Activated CD8-positive, alpha-beta memory T cell treated with anti-CD3 and anti-CD28 coated beads for 36 hours (primary cell): ENCODE measurements around the gene NUDT19. TPM values are rescaled to one million over a fixed set of nuclear protein-coding genes. Genes with fewer than 3 reads are reported as not detected.
"Not testable (repeated sequence)": the region's sequence is repeated elsewhere in the genome, so short reads cannot be mapped to it uniquely, and the experiment has no call there.

ENCODE experiments used
- CTCF ChIA-PET: fragments of 350-600 bp; sonication (Branson Sonifier 250); formaldehyde crosslinking; loops from one replicate; lab custom pipeline; 2021; ENCODE audit warnings: antibody characterized with exemption; lab: Charles Lee
- POLR2A ChIA-PET: fragments of 350-600 bp; sonication (Branson Sonifier 250); formaldehyde crosslinking; loops from one replicate; lab custom pipeline; 2021; ENCODE audit warnings: antibody characterized with exemption; lab: Charles Lee
- total RNA-seq, 2 experiments: library from RNA; stranded (reverse); gene quantifications; one replicate each; pipeline ENCODE4 v1.2.3, GENCODE V29; 2021

The NUDT19 gene
- 10 to 100 TPM; 19.2 to 20.0 TPM for total RNA-seq

- CTCF ChIA-PET, result interaction anchor here (0.6 kb wide), 1 partner anchor 90 kb away, joined by 3 read pairs; no protein-coding TSS in a partner anchor
- POLR2A ChIA-PET, result interaction anchor here (0.8 to 1.7 kb wide), 6 partner anchors 9 to 280 kb away, joined by 4 to 16 read pairs (median 5); partner anchors contain the start of genes ANKRD27, CEP89, FAAP24 and PDCD5
Observed at GRCh38 chr19:32691291-32691951, at the start of gene NUDT19. Gene NUDT19 (plus strand): TSS chr19:32691821. CDS start chr19:32691961, 140 bp downstream.

- POLR2A ChIA-PET, result no interaction called here
- CTCF ChIA-PET, result no interaction called here
Observed at GRCh38 chr19:32642771-32643170, 48.9 kb upstream of the NUDT19 start.

GRCh38 chr19:32646556-32646955 is 45.1 kb upstream of the NUDT19 start:
- POLR2A ChIA-PET, result no interaction called here
- CTCF ChIA-PET, result interaction anchor here (1.4 kb wide), 1 partner anchor 51 kb away, joined by 4 read pairs; no protein-coding TSS in a partner anchor

GRCh38 chr19:32647361-32647760 is 44.3 kb upstream of the NUDT19 start:
- CTCF ChIA-PET, result interaction anchor here (1.2 to 1.4 kb wide), 2 partner anchors 52 to 290 kb away, joined by 3 to 4 read pairs; no protein-coding TSS in a partner anchor
- POLR2A ChIA-PET, result no interaction called here

- ChIA-PET POLR2A (no interaction called here), CTCF (interaction anchor here (0.7 kb wide), 1 partner anchor 314 kb away, joined by 6 read pairs; no protein-coding TSS in a partner anchor)
Observed at GRCh38 chr19:32649751-32650150, 41.9 kb upstream of the NUDT19 start.

- CTCF ChIA-PET, result interaction anchor here (0.7 kb wide), 2 partner anchors 111 to 313 kb away, joined by 4 to 6 read pairs; no protein-coding TSS in a partner anchor
- POLR2A ChIA-PET, result no interaction called here
Observed at GRCh38 chr19:32650671-32651070, 41.0 kb upstream of the NUDT19 start.

- ChIA-PET CTCF (no interaction called here), POLR2A (no interaction called here)
Observed at GRCh38 chr19:32651729-32652140, 39.9 kb upstream of the NUDT19 start.

- CTCF ChIA-PET, POLR2A ChIA-PET: not testable (repeated sequence)
Observed at GRCh38 chr19:32652331-32652730, 39.3 kb upstream of the NUDT19 start.

- CTCF ChIA-PET, result no interaction called here
- POLR2A ChIA-PET, result no interaction called here
Observed at GRCh38 chr19:32652894-32653598, 38.6 kb upstream of the NUDT19 start.

- ChIA-PET CTCF (no interaction called here), POLR2A (no interaction called here)
Observed at GRCh38 chr19:32653599-32653915, 38.1 kb upstream of the NUDT19 start.

- POLR2A ChIA-PET, result not testable (repeated sequence)
- CTCF ChIA-PET, result interaction anchor here (0.7 kb wide), 1 partner anchor 131 kb away, joined by 4 read pairs; no protein-coding TSS in a partner anchor
Observed at GRCh38 chr19:32656379-32656778, 35.2 kb upstream of the NUDT19 start.

- ChIA-PET CTCF (no interaction called here), POLR2A (no interaction called here)
Observed at GRCh38 chr19:32658075-32658474, 33.5 kb upstream of the NUDT19 start.

GRCh38 chr19:32658527-32658926 is 33.1 kb upstream of the NUDT19 start:
- ChIA-PET POLR2A (no interaction called here), CTCF (no interaction called here)

GRCh38 chr19:32661318-32661717 is 30.3 kb upstream of the NUDT19 start:
- CTCF ChIA-PET, result no interaction called here
- POLR2A ChIA-PET, result no interaction called here

- ChIA-PET CTCF (interaction anchor here (0.7 kb wide), 1 partner anchor 437 kb away, joined by 4 read pairs; no protein-coding TSS in a partner anchor), POLR2A (no interaction called here)
Observed at GRCh38 chr19:32662186-32662585, 29.4 kb upstream of the NUDT19 start.

GRCh38 chr19:32666084-32666483 is 25.5 kb upstream of the NUDT19 start:
- ChIA-PET POLR2A (no interaction called here), CTCF (no interaction called here)

- ChIA-PET CTCF (no interaction called here), POLR2A (no interaction called here)
Observed at GRCh38 chr19:32669310-32669709, 22.3 kb upstream of the NUDT19 start.

- CTCF ChIA-PET, result no interaction called here
- POLR2A ChIA-PET, result no interaction called here
Observed at GRCh38 chr19:32671883-32672593, 19.6 kb upstream of the NUDT19 start.

- ChIA-PET POLR2A (no interaction called here), CTCF (no interaction called here)
Observed at GRCh38 chr19:32672841-32673240, 18.8 kb upstream of the NUDT19 start.

GRCh38 chr19:32673573-32673972 is 18.0 kb upstream of the NUDT19 start:
- ChIA-PET POLR2A (interaction anchor here (1.0 kb wide), 1 partner anchor 74 kb away, joined by 4 read pairs; no protein-coding TSS in a partner anchor), CTCF (no interaction called here)
